GM23338 (cell line): ENCODE data around the gene DPY19L3.

Source experiments
- CREB1 ChIP-seq: fragments of 250-450 bp; sonication (Bioruptor Pico); IDR thresholded peaks from 2 replicates; pipeline ENCODE4 v1.5.0; 2020; ENCODE audit warnings: low read depth, mild to moderate bottlenecking, moderate library complexity
- CTCF ChIP-seq, 2 experiments: fragments of 200-600 bp in 1 of 2; sonication (generic) in 1 of 2; conservative IDR thresholded peaks; 2 replicates each; pipeline versions ENCODE4 v1.5.1 to v1.6.1; 2016 to 2017; ENCODE audit warnings: antibody characterized with exemption in 2 of 2, low read depth in 2 of 2, mild to moderate bottlenecking in 2 of 2, moderate library complexity in 1 of 2
- ETS1 ChIP-seq: IDR thresholded peaks from 2 replicates; pipeline ENCODE4 v1.6.1; 2016; ENCODE audit warnings: antibody characterized with exemption
- EZH2 ChIP-seq: fragments of 200-600 bp; sonication (generic); IDR thresholded peaks from one replicate; pipeline ENCODE4 v1.8.0; 2017; ENCODE audit warnings: antibody characterized with exemption, mild to moderate bottlenecking, low read depth; ENCODE audit not compliant: unreplicated experiment
- EZH2phosphoT487 ChIP-seq: fragments of 200-600 bp; sonication (generic); IDR thresholded peaks from one replicate; pipeline ENCODE4 v1.8.1; 2018; ENCODE audit warnings: antibody characterized with exemption; ENCODE audit not compliant: unreplicated experiment
- JUNB ChIP-seq: IDR thresholded peaks from one replicate; pipeline ENCODE4 v1.6.1; 2016; ENCODE audit warnings: antibody characterized with exemption; ENCODE audit not compliant: unreplicated experiment
- NANOG ChIP-seq: IDR thresholded peaks from 2 replicates; pipeline ENCODE4 v1.6.1; 2016; ENCODE audit warnings: antibody characterized with exemption, borderline replicate concordance
- POLR2AphosphoS5 ChIP-seq: IDR thresholded peaks from 2 replicates; pipeline ENCODE4 v1.6.1; 2016; ENCODE audit warnings: antibody characterized with exemption, low read depth
- REST ChIP-seq: IDR thresholded peaks from one replicate; pipeline ENCODE4 v1.6.1; 2018; ENCODE audit warnings: antibody characterized with exemption; ENCODE audit not compliant: unreplicated experiment
- STAT1 ChIP-seq: IDR thresholded peaks from one replicate; pipeline ENCODE4 v1.6.1; 2016; ENCODE audit warnings: antibody characterized with exemption; ENCODE audit not compliant: unreplicated experiment
- ZNF114 ChIP-seq: fragments of 250-450 bp; sonication (Bioruptor Pico); IDR thresholded peaks from 2 replicates; pipeline ENCODE4 v1.5.0; 2020; ENCODE audit warnings: mild to moderate bottlenecking, moderate library complexity
- ZNF331 ChIP-seq: fragments of 250-450 bp; sonication (Bioruptor Pico); IDR thresholded peaks from 2 replicates; pipeline ENCODE4 v1.5.0; 2020; ENCODE audit warnings: low read depth, mild to moderate bottlenecking, moderate library complexity
- TF ChIP-seq, protein P1 (sequence below): fragments of 250-450 bp; sonication (Bioruptor Pico); IDR thresholded peaks from 2 replicates; pipeline ENCODE4 v1.5.0; 2020; ENCODE audit warnings: mild to moderate bottlenecking, moderate library complexity

DNA sequence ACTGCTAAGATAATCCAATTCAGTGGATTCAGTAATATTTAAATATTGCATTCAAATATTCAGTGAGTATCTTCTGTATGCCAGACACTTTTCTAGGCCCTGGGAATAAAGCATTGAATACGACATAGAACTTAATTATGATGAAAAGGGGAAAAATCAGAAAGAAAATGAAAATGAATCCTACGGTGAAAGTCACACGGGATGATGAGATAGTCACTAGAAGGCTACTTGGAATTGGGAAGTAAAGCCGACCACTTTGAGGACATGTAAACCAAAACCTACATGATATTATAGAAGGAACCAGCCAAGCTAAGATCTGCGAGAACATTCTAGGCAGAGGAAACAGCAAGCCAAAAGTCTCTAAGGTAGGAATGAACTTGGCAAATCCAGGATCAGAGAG is 10.1 kb downstream of the DPY19L3 start:
- TF ChIP-seq CTCF (conservative IDR thresholded peaks at IDR 0.05; ENCODE audit: low read depth in 2 of 2) (no peak), POLR2AphosphoS5 (no peak), EZH2phosphoT487 (no peak), CREB1 (no peak), EZH2 (no peak), ZNF114 (CRISPR knock-in tag) (no peak), NANOG (no peak), REST (no peak), JUNB (no peak), ZNF331 (no peak), STAT1 (no peak), ETS1 (no peak)
- TF ChIP-seq, protein P1, sequence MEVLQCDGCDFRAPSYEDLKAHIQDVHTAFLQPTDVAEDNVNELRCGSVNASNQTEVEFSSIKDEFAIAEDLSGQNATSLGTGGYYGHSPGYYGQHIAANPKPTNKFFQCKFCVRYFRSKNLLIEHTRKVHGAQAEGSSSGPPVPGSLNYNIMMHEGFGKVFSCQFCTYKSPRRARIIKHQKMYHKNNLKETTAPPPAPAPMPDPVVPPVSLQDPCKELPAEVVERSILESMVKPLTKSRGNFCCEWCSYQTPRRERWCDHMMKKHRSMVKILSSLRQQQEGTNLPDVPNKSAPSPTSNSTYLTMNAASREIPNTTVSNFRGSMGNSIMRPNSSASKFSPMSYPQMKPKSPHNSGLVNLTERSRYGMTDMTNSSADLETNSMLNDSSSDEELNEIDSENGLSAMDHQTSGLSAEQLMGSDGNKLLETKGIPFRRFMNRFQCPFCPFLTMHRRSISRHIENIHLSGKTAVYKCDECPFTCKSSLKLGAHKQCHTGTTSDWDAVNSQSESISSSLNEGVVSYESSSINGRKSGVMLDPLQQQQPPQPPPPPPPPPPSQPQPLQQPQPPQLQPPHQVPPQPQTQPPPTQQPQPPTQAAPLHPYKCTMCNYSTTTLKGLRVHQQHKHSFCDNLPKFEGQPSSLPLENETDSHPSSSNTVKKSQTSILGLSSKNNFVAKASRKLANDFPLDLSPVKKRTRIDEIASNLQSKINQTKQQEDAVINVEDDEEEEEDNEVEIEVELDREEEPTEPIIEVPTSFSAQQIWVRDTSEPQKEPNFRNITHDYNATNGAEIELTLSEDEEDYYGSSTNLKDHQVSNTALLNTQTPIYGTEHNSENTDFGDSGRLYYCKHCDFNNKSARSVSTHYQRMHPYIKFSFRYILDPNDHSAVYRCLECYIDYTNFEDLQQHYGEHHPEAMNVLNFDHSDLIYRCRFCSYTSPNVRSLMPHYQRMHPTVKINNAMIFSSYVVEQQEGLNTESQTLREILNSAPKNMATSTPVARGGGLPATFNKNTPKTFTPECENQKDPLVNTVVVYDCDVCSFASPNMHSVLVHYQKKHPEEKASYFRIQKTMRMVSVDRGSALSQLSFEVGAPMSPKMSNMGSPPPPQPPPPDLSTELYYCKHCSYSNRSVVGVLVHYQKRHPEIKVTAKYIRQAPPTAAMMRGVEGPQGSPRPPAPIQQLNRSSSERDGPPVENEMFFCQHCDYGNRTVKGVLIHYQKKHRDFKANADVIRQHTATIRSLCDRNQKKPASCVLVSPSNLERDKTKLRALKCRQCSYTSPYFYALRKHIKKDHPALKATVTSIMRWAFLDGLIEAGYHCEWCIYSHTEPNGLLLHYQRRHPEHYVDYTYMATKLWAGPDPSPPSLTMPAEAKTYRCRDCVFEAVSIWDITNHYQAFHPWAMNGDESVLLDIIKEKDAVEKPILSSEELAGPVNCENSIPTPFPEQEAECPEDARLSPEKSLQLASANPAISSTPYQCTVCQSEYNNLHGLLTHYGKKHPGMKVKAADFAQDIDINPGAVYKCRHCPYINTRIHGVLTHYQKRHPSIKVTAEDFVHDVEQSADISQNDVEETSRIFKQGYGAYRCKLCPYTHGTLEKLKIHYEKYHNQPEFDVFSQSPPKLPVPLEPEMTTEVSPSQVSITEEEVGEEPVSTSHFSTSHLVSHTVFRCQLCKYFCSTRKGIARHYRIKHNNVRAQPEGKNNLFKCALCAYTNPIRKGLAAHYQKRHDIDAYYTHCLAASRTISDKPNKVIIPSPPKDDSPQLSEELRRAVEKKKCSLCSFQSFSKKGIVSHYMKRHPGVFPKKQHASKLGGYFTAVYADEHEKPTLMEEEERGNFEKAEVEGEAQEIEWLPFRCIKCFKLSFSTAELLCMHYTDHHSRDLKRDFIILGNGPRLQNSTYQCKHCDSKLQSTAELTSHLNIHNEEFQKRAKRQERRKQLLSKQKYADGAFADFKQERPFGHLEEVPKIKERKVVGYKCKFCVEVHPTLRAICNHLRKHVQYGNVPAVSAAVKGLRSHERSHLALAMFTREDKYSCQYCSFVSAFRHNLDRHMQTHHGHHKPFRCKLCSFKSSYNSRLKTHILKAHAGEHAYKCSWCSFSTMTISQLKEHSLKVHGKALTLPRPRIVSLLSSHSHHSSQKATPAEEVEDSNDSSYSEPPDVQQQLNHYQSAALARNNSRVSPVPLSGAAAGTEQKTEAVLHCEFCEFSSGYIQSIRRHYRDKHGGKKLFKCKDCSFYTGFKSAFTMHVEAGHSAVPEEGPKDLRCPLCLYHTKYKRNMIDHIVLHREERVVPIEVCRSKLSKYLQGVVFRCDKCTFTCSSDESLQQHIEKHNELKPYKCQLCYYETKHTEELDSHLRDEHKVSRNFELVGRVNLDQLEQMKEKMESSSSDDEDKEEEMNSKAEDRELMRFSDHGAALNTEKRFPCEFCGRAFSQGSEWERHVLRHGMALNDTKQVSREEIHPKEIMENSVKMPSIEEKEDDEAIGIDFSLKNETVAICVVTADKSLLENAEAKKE (CRISPR knock-in tag) = no peak
